Measurements from ENCODE around the gene ARVCF.
A peak's percentile ranks its signal among the peaks of the same experiment; 100 is the strongest.

Gene ARVCF

GRCh38 chr22:19961868-19962245, 54.8 kb downstream of the ARVCF start:
- DNase-seq (ENCODE audit: low read depth), result no peak

DNA sequence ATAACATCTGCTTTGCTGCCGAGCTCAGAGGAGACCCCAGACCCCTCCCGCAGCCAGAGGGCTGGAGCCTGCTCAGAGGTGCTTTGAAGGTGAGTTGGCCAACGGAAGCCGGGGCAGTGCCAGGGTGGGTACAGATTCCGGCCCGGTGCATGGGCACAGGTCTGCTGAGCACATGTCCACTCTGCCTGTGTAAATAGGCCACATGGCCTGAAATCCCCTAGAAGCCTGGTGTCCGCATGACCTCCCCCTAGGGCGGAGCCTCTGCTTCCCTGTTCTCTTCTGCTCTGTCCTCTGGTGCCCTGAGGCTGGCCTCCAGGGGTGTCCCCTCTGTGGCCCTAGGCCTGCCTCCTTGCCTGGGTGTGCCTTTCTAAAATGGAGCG, 55.4 kb downstream of the ARVCF start:
- DNase-seq (ENCODE audit: low read depth), result no peak

GRCh38 chr22:19960491-19961200, 56.0 kb downstream of the ARVCF start:
- DNase-seq (ENCODE audit: low read depth), result no peak

GRCh38 chr22:19959587-19960490, 56.8 kb downstream of the ARVCF start:
- no peak for DNase-seq (ENCODE audit: low read depth)

- no peak for DNase-seq (ENCODE audit: low read depth)
Measured at GRCh38 chr22:19959043-19959586, 57.5 kb downstream of the ARVCF start.

GRCh38 chr22:19958083-19959042, 58.3 kb downstream of the ARVCF start:
- no peak for DNase-seq (ENCODE audit: low read depth)

- no peak for DNase-seq (ENCODE audit: low read depth)
Measured at GRCh38 chr22:19957445-19957844, 59.2 kb downstream of the ARVCF start.

DNA sequence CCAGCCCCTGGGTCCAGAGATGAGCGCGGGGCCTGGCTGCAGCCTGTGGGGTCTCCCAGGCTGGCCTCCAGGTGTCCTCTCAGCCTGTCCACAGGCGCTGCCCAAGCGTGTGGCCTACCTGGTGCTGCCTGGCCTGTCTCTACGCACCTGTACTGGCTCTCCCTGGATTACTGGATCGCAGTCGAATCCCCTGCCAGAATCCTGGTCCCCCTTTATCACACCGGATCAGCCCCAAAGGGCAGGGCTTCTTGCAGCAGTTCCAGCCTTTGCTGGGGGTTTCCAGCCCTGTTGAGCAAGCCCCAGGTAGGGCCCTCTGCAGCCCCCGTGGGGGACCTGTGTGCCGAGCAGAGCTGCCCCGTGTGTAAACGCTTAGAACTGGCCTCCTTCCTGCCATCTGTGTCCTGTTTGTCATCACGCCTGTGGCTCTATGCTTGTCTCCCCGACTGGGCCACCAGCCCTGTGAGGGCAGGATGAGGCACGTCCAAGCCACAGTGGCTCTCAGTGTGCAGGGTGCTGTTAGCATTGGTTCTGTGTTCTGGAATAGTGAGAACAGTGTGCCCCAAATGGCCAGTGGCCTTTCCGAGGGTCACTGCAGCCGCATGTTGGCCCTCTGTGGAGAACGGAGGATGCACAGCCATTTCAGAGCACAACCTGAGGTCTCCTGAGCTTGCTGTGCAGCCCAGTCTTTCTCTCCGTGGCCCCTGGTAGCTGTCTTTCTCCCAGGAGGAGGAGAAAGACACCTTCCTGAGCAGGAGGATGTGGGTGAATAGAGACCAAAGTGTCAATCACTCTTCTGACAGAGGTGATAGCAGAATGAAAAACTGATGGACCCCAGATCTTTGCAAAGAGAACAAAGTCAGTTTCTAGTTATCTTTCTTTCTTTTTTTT, 61.1 kb downstream of the ARVCF start:
- no peak for DNase-seq (ENCODE audit: low read depth)

- no peak for DNase-seq (ENCODE audit: low read depth)
Measured at GRCh38 chr22:19951346-19951745, 65.3 kb downstream of the ARVCF start.

DNA sequence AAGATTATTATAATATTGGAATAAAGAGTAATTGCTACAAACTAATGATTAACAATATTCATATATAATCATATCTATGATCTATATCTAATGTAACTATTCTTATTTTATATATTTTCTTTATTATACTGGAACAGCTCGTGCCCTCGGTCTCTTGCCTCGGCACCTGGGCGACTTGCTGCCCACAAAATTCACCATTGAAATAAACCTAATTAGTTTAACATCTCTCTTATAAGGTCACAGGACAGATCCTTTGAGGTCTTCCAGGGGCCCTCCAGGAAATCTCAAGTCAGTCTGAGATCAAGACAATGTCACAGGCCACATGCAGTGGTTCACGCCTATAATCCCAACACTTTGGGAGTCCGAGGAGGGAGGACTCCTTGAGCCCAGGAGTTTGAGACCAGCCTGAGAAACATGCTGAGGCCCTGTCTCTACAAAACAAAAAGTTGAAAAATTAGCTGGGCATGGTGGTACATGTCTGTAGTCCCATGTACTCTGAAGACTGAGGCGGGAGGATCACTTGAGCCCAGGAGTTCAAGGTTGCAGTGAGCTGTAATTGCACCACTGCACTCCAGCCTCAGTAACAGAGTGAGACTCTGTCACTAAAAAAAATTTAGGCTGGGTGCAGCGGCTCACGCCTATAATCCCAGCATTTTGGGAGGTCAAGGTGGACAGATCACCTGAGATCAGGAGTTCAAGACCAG, 68.4 kb downstream of the ARVCF start:
- DNase-seq (ENCODE audit: low read depth), result no peak

GRCh38 chr22:19943082-19944026, 73.3 kb downstream of the ARVCF start:
- no peak for DNase-seq (ENCODE audit: low read depth)

DNA sequence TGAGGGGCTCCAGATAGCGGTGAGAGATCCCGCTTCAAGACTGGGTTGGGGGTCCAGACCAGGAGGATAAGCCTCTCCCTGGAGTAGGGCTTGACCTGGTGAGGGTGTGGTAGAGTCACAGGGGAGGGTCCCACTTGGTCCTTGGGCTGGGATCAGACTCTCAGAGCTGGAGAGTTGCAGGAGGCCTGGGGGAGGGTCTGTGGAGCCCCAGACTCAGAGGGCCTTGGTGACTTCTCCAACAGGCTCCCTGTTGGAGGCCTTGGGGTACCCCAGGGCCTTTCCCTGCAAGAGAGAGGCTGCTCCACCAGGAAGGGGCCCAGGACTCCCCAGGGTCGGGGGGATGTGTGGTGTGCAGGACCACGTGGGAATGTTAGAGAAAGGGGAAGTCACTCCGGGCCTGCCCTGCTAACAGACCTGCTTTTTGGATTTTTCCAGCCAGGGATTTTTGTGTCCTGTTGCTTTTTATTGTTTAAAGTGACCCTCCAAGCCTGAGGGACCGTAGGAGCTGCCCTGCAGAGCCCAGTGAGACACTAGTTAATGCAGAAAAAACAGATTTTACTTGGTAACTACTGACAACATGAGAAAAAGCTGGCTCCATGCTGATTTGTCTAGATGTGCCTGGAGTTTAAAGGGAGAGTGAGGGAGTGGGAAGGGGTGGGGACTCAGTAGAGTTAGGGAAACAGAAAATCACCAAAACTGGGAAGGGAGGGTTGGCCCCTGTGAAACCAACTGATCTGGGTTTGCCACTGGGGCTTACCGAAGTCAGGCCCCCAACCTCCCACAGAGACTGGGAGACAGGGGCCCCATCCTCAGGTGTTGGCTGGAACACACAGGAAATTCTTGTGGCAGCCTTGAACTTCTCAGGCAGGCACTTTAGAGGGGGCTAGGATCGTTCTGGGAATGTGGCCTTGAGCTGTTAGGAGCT, 74.2 kb downstream of the ARVCF start:
- DNase-seq (ENCODE audit: low read depth), result no peak

DNA sequence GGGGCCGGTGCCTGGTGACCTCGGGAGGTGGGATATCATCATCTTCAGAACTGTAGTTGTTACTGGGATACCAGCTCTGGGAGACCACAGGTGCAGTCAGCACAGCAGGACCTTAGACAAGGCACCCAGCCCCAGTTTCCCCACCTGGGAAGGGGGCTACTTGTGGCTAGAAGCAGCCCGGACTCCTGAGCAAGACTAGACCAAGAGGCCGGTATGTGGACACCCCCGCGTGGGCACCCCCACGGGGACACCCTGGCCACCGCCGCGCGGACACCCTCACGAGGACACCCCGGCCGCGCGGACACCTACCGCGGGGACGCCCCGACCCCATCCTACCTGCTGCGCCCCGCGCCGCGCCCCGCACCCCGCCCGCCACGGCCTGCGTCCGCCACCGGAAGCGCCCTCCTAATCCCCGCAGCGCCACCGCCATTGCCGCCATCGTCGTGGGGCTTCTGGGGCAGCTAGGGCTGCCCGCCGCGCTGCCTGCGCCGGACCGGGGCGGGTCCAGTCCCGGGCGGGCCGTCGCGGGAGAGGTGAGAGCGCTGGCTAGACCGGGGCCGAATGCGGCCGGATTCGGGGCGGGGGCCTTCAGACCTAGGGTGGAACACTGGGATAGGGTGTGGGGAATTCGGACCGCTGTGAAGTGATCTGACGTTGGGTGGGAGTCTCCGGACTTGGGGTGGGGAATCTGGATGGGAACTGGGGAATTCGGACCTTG, 75.1 kb downstream of the ARVCF start, which contains the start of the genes COMT and TXNRD2:
TSS of gene COMT (plus strand) at position 408 of the 718 bp plus-strand sequence. CDS start 20,755 bp downstream, outside the sequence.
TSS of gene TXNRD2 (minus strand) at position 454 of the 718 bp plus-strand sequence. CDS start at position 439, 15 bp downstream.
- peak; percentile 65 for DNase-seq (ENCODE audit: low read depth)

GRCh38 chr22:19940536-19941364, 75.9 kb downstream of the ARVCF start:
- no peak for DNase-seq (ENCODE audit: low read depth)

DNA sequence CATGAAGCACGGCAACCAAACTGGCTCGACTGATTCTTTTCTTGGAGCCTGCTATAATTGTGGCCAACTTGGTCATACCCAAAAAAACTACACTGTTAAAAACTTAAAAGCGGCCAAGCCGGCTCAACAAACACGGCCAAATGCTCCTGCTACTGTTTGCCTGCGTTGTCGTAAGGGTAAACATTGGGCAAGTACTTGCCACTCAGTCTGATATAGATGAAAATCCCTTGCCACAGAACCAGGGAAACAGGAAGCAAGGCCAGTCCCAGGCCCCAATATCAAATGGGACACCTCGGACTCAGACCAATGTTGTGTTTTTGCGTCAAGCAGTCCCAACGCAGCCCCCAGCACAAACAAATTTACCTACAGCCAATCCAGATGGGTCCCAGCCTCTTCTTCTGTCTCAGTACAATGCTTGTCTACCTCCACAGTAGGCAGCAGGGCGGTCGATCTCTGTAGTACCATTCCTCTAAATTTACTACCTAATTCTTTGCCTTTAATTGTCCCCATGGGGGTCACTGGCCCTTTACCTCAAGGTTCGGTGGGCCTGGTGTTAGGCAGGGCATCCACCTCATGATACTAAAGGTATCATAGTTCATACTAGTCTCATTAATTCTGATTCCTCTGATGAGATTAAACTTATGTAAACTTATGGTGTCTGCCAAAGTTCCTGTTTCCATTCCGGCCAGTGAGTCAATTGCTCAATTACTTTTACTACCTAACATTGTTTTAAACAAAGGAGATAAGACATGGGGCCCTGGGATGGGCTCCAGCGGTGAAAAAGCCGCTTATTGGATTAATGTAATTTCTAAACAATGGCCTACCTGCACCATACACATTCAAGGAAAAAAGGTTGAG, 78.8 kb downstream of the ARVCF start:
- no peak for DNase-seq (ENCODE audit: low read depth)
